Mesendoderm (in vitro differentiated cells): Measurements from ENCODE around the gene TMC3.
"Not testable (repeated sequence)": the region's sequence is repeated elsewhere in the genome, so short reads cannot be mapped to it uniquely, and the experiment has no call there.

ENCODE experiments used
- DNase-seq: peaks from one replicate; pipeline ENCODE4 v3.0.0; 2013
- H2AK5ac ChIP-seq: 2 replicates; pipeline ENCODE4 v1.6.1; 2013; ENCODE audit warnings: low read length, inconsistent platforms
- H2BK120ac ChIP-seq: 2 replicates; pipeline ENCODE4 v1.6.1; 2013; ENCODE audit warnings: low read depth, mild to moderate bottlenecking, low read length, moderate library complexity, mixed read lengths
- H2BK15ac ChIP-seq: replicated peaks from 2 replicates; pipeline ENCODE4 v1.6.1; 2013; ENCODE audit warnings: low read depth, mild to moderate bottlenecking, moderate library complexity
- H2BK5ac ChIP-seq: 2 replicates; pipeline ENCODE4 v1.6.1; 2013; ENCODE audit warnings: low read length, inconsistent platforms
- H3K18ac ChIP-seq: 2 replicates; pipeline ENCODE4 v1.6.1; 2013; ENCODE audit warnings: mild to moderate bottlenecking, low read length, mixed read lengths
- H3K23ac ChIP-seq: one replicate; pipeline ENCODE4 v1.6.1; 2013; ENCODE audit warnings: low read length
- H3K27ac ChIP-seq: 2 replicates; pipeline ENCODE4 v1.5.1; 2013; ENCODE audit warnings: low read depth, mild to moderate bottlenecking, inconsistent platforms, low read length, moderate library complexity
- H3K27me3 ChIP-seq: 2 replicates; pipeline ENCODE4 v1.6.1; 2013; ENCODE audit warnings: low read length, control low read depth, mild to moderate bottlenecking, inconsistent platforms; ENCODE audit not compliant: insufficient read depth, poor library complexity
- H3K36me3 ChIP-seq: 2 replicates; pipeline ENCODE4 v1.6.1; 2013; ENCODE audit warnings: low read length, inconsistent platforms; ENCODE audit not compliant: control insufficient read depth, insufficient read depth
- H3K4ac ChIP-seq: one replicate; pipeline ENCODE4 v1.6.1; 2013; ENCODE audit warnings: low read depth, mild to moderate bottlenecking, low read length, moderate library complexity
- H3K4me1 ChIP-seq: 2 replicates; pipeline ENCODE4 v1.6.1; 2013; ENCODE audit warnings: low read depth, low read length, inconsistent platforms; ENCODE audit not compliant: control insufficient read depth
- H3K4me2 ChIP-seq: 2 replicates; pipeline ENCODE4 v1.6.1; 2013; ENCODE audit warnings: low read length
- H3K4me3 ChIP-seq: 2 replicates; pipeline ENCODE4 v1.5.1; 2013; ENCODE audit warnings: mild to moderate bottlenecking, low read length
- H3K56ac ChIP-seq: one replicate; pipeline ENCODE4 v1.6.1; 2013; ENCODE audit warnings: low read length
- H3K79me1 ChIP-seq: 2 replicates; pipeline ENCODE4 v1.6.1; 2013; ENCODE audit warnings: low read length, inconsistent platforms
- H3K79me2 ChIP-seq: 2 replicates; pipeline ENCODE4 v1.6.1; 2013; ENCODE audit warnings: mild to moderate bottlenecking, low read length; ENCODE audit not compliant: control insufficient read depth, insufficient read depth
- H3K9ac ChIP-seq: 2 replicates; pipeline ENCODE4 v1.6.1; 2013; ENCODE audit warnings: low read length, inconsistent platforms
- H4K5ac ChIP-seq: one replicate; pipeline ENCODE4 v1.6.1; 2013; ENCODE audit warnings: low read length
- H4K8ac ChIP-seq: one replicate; pipeline ENCODE4 v1.6.1; 2013; ENCODE audit warnings: low read depth, mild to moderate bottlenecking, control low read depth, low read length, moderate library complexity
- WGBS: extraction: QIAGEN DNeasy Blood & Tissue Kit; methylation state at CpG from one replicate; pipeline ENCODE4 v1.1.7; 2013; ENCODE audit warnings: low lambda C conversion rate, missing lambda C conversion rate; ENCODE audit not compliant: insufficient coverage; ENCODE audit errors: extremely low coverage; 5-methylcytosine and 5-hydroxymethylcytosine counted together

The TMC3 gene

GRCh38 chr15:81331600-81331999 lies 42.4 kb downstream of the TMC3 start:
- no CpG with 5 or more reads among the region's 15 CpGs for WGBS
- no peaks in the 10 kb centered on the region for H3K79me2 ChIP-seq

GRCh38 chr15:81331141-81331540 lies 42.9 kb downstream of the TMC3 start:
- not testable (repeated sequence) for H3K79me1 ChIP-seq, H4K5ac ChIP-seq, H3K4ac ChIP-seq, H3K9ac ChIP-seq, H3K4me2 ChIP-seq, H3K4me3 ChIP-seq, H3K79me2 ChIP-seq, H2BK120ac ChIP-seq, H2BK5ac ChIP-seq, H2AK5ac ChIP-seq, H2BK15ac ChIP-seq, H3K36me3 ChIP-seq, H3K27ac ChIP-seq, H3K56ac ChIP-seq, H3K23ac ChIP-seq, H3K27me3 ChIP-seq, H3K4me1 ChIP-seq, H4K8ac ChIP-seq, H3K18ac ChIP-seq
- peak; percentile 3 for DNase-seq
- no CpG with 5 or more reads among the region's 9 CpGs for WGBS

More at GRCh38 chr15:81331600-81331999, 42.4 kb downstream of the TMC3 start:
- Histone ChIP-seq H4K8ac (no peak overlapping the region), H3K4me3 (no peak overlapping the region), H3K4me2 (no peak overlapping the region), H3K27ac (no peak overlapping the region), H3K4ac (no peak overlapping the region), H2BK5ac (no peak overlapping the region), H3K79me1 (no peaks in the 10 kb centered on the region), H3K9ac (no peak overlapping the region), H3K36me3 (no peaks in the 10 kb centered on the region), H3K4me1 (no peaks in the 10 kb centered on the region), H3K18ac (no peak overlapping the region), H2BK15ac (no peak overlapping the region), H2AK5ac (no peak overlapping the region), H2BK120ac (no peak overlapping the region), H4K5ac (no peak overlapping the region), H3K56ac (no peak overlapping the region), H3K23ac (no peak overlapping the region), H3K27me3 (no peaks in the 10 kb centered on the region)
- no peak for DNase-seq

- Histone ChIP-seq H3K79me2 (no peaks in the 10 kb centered on the region), H3K79me1 (no peaks in the 10 kb centered on the region), H3K23ac (no peak overlapping the region), H3K4me2 (no peak overlapping the region), H3K4me1 (no peaks in the 10 kb centered on the region), H3K9ac (no peak overlapping the region), H3K18ac (no peak overlapping the region), H3K36me3 (no peaks in the 10 kb centered on the region), H4K5ac (no peak overlapping the region), H3K27me3 (no peaks in the 10 kb centered on the region), H2BK15ac (no peak overlapping the region), H3K27ac (no peak overlapping the region), H2BK120ac (no peak overlapping the region), H2BK5ac (no peak overlapping the region), H3K4me3 (no peak overlapping the region), H3K56ac (no peak overlapping the region), H4K8ac (no peak overlapping the region), H3K4ac (no peak overlapping the region), H2AK5ac (no peak overlapping the region)
- DNase-seq = no peak
- no CpG with 5 or more reads among the region's 5 CpGs for WGBS
Observed at GRCh38 chr15:81330366-81331090, 43.5 kb downstream of the TMC3 start.

- Histone ChIP-seq H4K8ac (no peak overlapping the region), H3K27ac (no peak overlapping the region), H2BK120ac (no peak overlapping the region), H3K79me2 (no peaks in the 10 kb centered on the region), H2BK5ac (no peak overlapping the region), H2AK5ac (no peak overlapping the region), H3K56ac (no peak overlapping the region), H3K27me3 (no peaks in the 10 kb centered on the region), H3K4me2 (no peak overlapping the region), H3K4me3 (no peak overlapping the region), H3K36me3 (no peaks in the 10 kb centered on the region), H3K9ac (no peak overlapping the region), H3K18ac (no peak overlapping the region), H3K4ac (no peak overlapping the region), H3K79me1 (no peaks in the 10 kb centered on the region), H3K4me1 (no peaks in the 10 kb centered on the region), H2BK15ac (no peak overlapping the region), H4K5ac (no peak overlapping the region), H3K23ac (no peak overlapping the region)
- WGBS = no CpG with 5 or more reads among the region's 2 CpGs
- no peak for DNase-seq
Observed at GRCh38 chr15:81329446-81329845, 44.6 kb downstream of the TMC3 start.

GRCh38 chr15:81327516-81327915 lies 46.5 kb downstream of the TMC3 start:
- H3K4me1 ChIP-seq = no peaks in the 10 kb centered on the region
- no CpG with 5 or more reads among the region's 3 CpGs for WGBS
- no peak overlapping the region for H2AK5ac ChIP-seq
- H4K8ac ChIP-seq = no peak overlapping the region
- H2BK120ac ChIP-seq = no peak overlapping the region
- no peak overlapping the region for H2BK5ac ChIP-seq
- no peak overlapping the region for H2BK15ac ChIP-seq
- no peaks in the 10 kb centered on the region for H3K79me1 ChIP-seq
- no peak overlapping the region for H3K4ac ChIP-seq
- H4K5ac ChIP-seq = no peak overlapping the region
- H3K23ac ChIP-seq = no peak overlapping the region
- no peaks in the 10 kb centered on the region for H3K36me3 ChIP-seq
- no peak overlapping the region for H3K56ac ChIP-seq
- H3K27ac ChIP-seq = no peak overlapping the region
- no peak overlapping the region for H3K18ac ChIP-seq
- no peak overlapping the region for H3K4me3 ChIP-seq
- no peak for DNase-seq
- H3K4me2 ChIP-seq = no peak overlapping the region
- no peak overlapping the region for H3K9ac ChIP-seq
- no peaks in the 10 kb centered on the region for H3K27me3 ChIP-seq
- H3K79me2 ChIP-seq = no peaks in the 10 kb centered on the region
